PC-3 (cell line): Measurements from ENCODE around the gene HLA-DMB. TPM values are rescaled to one million over a fixed set of nuclear protein-coding genes. Genes with fewer than 3 reads are reported as not detected.
"Not testable (repeated sequence)": the region's sequence is repeated elsewhere in the genome, so short reads cannot be mapped to it uniquely, and the experiment has no call there.

Source experiments
- ATAC-seq: fragments of 200-7000 bp; cut with Tn5 transposase; 2 replicates; pipeline ENCODE4 v1.9.1; 2020; ENCODE audit warnings: mild to moderate bottlenecking, moderate library complexity
- BruUV-seq: library from RNA; stranded (reverse); fragments of 400-500 nt; replicated peaks from 2 replicates; lab custom pipeline; 2021; lab: Mats Ljungman, UMichigan
- CTCF ChIA-PET: fragments of 300-600 bp; sonication (Branson Sonifier 250); formaldehyde crosslinking; loops from one replicate; lab custom pipeline; 2022; ENCODE audit warnings: antibody characterized with exemption; lab: Charles Lee
- POLR2A ChIA-PET: fragments of 300-600 bp; sonication (Branson Sonifier 250); formaldehyde crosslinking; loops from one replicate; lab custom pipeline; 2022; ENCODE audit warnings: antibody characterized with exemption; ENCODE audit not compliant: unreplicated experiment; lab: Charles Lee
- DNase-seq: peaks from one replicate; pipeline ENCODE4 v3.0.0-alpha.2; 2015
- H2AFZ ChIP-seq: fragments of 300-600 bp; sonication (generic); 2 replicates; pipeline ENCODE4 v1.6.0; 2016; ENCODE audit warnings: antibody characterized with exemption, low read length
- H3F3A ChIP-seq: fragments of 300-600 bp; sonication (generic); one replicate; pipeline ENCODE4 v1.6.0; 2017; ENCODE audit warnings: antibody characterized with exemption, low read length, control low read depth, mild to moderate bottlenecking; ENCODE audit not compliant: unreplicated experiment
- H3K27ac ChIP-seq: fragments of 300-600 bp; sonication (generic); 2 replicates; pipeline ENCODE4 v1.5.1; 2016; ENCODE audit warnings: mild to moderate bottlenecking, low read length
- H3K27me3 ChIP-seq: fragments of 300-600 bp; sonication (generic); 2 replicates; pipeline ENCODE4 v1.6.1; 2016; ENCODE audit warnings: low read length, mixed read lengths
- H3K36me3 ChIP-seq: fragments of 300-600 bp; sonication (generic); 2 replicates; pipeline ENCODE4 v1.6.1; 2016; ENCODE audit warnings: low read depth, mixed run types, low read length, mixed read lengths
- H3K4me1 ChIP-seq: fragments of 300-600 bp; sonication (generic); 2 replicates; pipeline ENCODE4 v1.5.1; 2016; ENCODE audit warnings: low read length; ENCODE audit not compliant: insufficient read depth
- H3K4me2 ChIP-seq: fragments of 300-600 bp; sonication (generic); 2 replicates; pipeline ENCODE4 v1.6.0; 2016; ENCODE audit warnings: low read length
- H3K4me3 ChIP-seq: fragments of 300-600 bp; sonication (generic); 2 replicates; pipeline ENCODE4 v1.5.1; 2016; ENCODE audit warnings: mild to moderate bottlenecking, low read length, mixed read lengths
- H3K79me2 ChIP-seq: fragments of 300-600 bp; sonication (generic); 2 replicates; pipeline ENCODE4 v1.6.1; 2017; ENCODE audit warnings: low read length, mixed read lengths
- H3K9ac ChIP-seq: fragments of 300-600 bp; sonication (generic); 2 replicates; pipeline ENCODE4 v1.6.0; 2016; ENCODE audit warnings: mild to moderate bottlenecking, low read length
- H3K9me2 ChIP-seq: fragments of 300-600 bp; sonication (generic); replicated peaks from 2 replicates; pipeline ENCODE4 v1.6.1; 2016; ENCODE audit warnings: mixed run types, low read length, mixed read lengths
- H3K9me3 ChIP-seq: fragments of 300-600 bp; sonication (generic); 2 replicates; pipeline ENCODE4 v1.6.1; 2016; ENCODE audit warnings: low read length, mixed read lengths
- H4K20me1 ChIP-seq: fragments of 300-600 bp; sonication (generic); 2 replicates; pipeline ENCODE4 v1.6.1; 2016; ENCODE audit warnings: low read length, mixed read lengths
- CTCF ChIP-seq: fragments of 300-600 bp; sonication (generic); conservative IDR thresholded peaks from 2 replicates; pipeline ENCODE4 v1.5.1; 2017; ENCODE audit warnings: antibody characterized with exemption, low read depth, mild to moderate bottlenecking, low read length
- EZH2 ChIP-seq: fragments of 300-600 bp; sonication (generic); IDR thresholded peaks from one replicate; pipeline ENCODE4 v1.6.1; 2017; ENCODE audit warnings: antibody characterized with exemption, mild to moderate bottlenecking, low read length; ENCODE audit not compliant: unreplicated experiment
- EZH2phosphoT487 ChIP-seq: fragments of 300-600 bp; sonication (generic); IDR thresholded peaks from 2 replicates; pipeline ENCODE4 v1.6.1; 2018; ENCODE audit warnings: mild to moderate bottlenecking, antibody characterized with exemption, low read length, borderline replicate concordance
- intact Hi-C: fragments of 100-400 bp; cut with micrococcal nuclease; formaldehyde crosslinking; loops from 2 replicates; pipeline ENCODE4 v1.9.0; 2023
- total RNA-seq: library from RNA; depleted of rRNA; stranded (reverse); fragments of >200 nt; gene quantifications from 2 replicates; pipeline ENCODE4 v1.2.3, GENCODE V29; 2014

The HLA-DMB gene
- total RNA-seq, 1 experiment from 2014 or later, result not detected

- H3K4me1 ChIP-seq, result peaks cover 3% of the 10 kb centered on the region; the same call in 1 of the 2 replicates
- ChIA-PET CTCF (no interaction called here), POLR2A (no interaction called here)
- H3F3A ChIP-seq, result no peaks in the 10 kb centered on the region
- no peak overlapping the region for H3K4me2 ChIP-seq
- no peak overlapping the region for H2AFZ ChIP-seq
- DNase-seq, result no peak
- no peaks in the 10 kb centered on the region for H3K79me2 ChIP-seq
- no peaks in the 10 kb centered on the region for H3K36me3 ChIP-seq
- 0 out of 2 replicates have a peak, but pooled peaks cover 10% of the 10 kb centered on the region for H3K9me3 ChIP-seq
- H3K27me3 ChIP-seq, result 0 out of 2 replicates have a peak, but pooled peaks cover 5% of the 10 kb centered on the region
- no peak overlapping the region for H3K4me3 ChIP-seq
- BruUV-seq, result no TSS peak
- no peak overlapping the region for H3K9ac ChIP-seq
- TF ChIP-seq EZH2phosphoT487 (no peak), EZH2 (no peak)
- no peaks in the 10 kb centered on the region for H4K20me1 ChIP-seq
- no peaks in the 10 kb centered on the region for H3K9me2 ChIP-seq
- intact Hi-C loops, result no loop called here
- H3K27ac ChIP-seq, result no peak overlapping the region
- ATAC-seq, result no peak
These were observed 3.2 kb upstream of the HLA-DMB start for GRCh38 chr6:32943864-32944649.

- H4K20me1 ChIP-seq, H3K4me3 ChIP-seq, H3K79me2 ChIP-seq, BruUV-seq, H2AFZ ChIP-seq, H3K27ac ChIP-seq, H3K36me3 ChIP-seq, H3K9ac ChIP-seq, H3K9me2 ChIP-seq, POLR2A ChIA-PET, DNase-seq, H3K9me3 ChIP-seq, H3F3A ChIP-seq, H3K4me1 ChIP-seq, H3K4me2 ChIP-seq, ATAC-seq, intact Hi-C loops: not testable (repeated sequence)
- CTCF ChIA-PET, result interaction anchor here (1.0 kb wide), 1 partner anchor 42 kb away, joined by 6 read pairs; no protein-coding TSS in a partner anchor
- peaks cover 14% of the 10 kb centered on the region for H3K27me3 ChIP-seq
These were observed 1.8 kb upstream of the HLA-DMB start for GRCh38 chr6:32942555-32943123.

- Histone ChIP-seq H3K36me3 (no peaks in the 10 kb centered on the region), H3K4me1 (peaks cover 3% of the 10 kb centered on the region; the same call in 1 of the 2 replicates), H4K20me1 (no peaks in the 10 kb centered on the region), H3K27me3 (peaks cover 25% of the 10 kb centered on the region), H3K9me2 (no peaks in the 10 kb centered on the region), H2AFZ (peak overlapping the region; percentile 83; the same call in 1 of the 2 replicates), H3K79me2 (no peaks in the 10 kb centered on the region), H3F3A (no peaks in the 10 kb centered on the region), H3K27ac (no peak overlapping the region), H3K4me3 (no peak overlapping the region), H3K9me3 (0 out of 2 replicates have a peak, but pooled peaks cover 8% of the 10 kb centered on the region), H3K4me2 (peak overlapping the region; percentile 81; the same call in 1 of the 2 replicates), H3K9ac (no peak overlapping the region)
- ATAC-seq (no peak), DNase-seq (no peak)
- ChIA-PET POLR2A (no interaction called here), CTCF (interaction anchor here (0.5 to 1.2 kb wide), 3 partner anchors 43 to 103 kb away, joined by 3 to 6 read pairs (median 6); partner anchors contain the start of gene TAP2)
- no peak for TF ChIP-seq EZH2
- no peak for TF ChIP-seq CTCF
- no peak for TF ChIP-seq EZH2phosphoT487
- BruUV-seq, result no TSS peak
- intact Hi-C loops, result no loop called here
These were observed 463 bp upstream of the HLA-DMB start for GRCh38 chr6:32941214-32941768.
